Renal cortical epithelial cell (primary cell): ENCODE measurements around the gene SLC35G4. TPM values are rescaled to one million over a fixed set of nuclear protein-coding genes. Genes with fewer than 3 reads are reported as not detected.
A peak's percentile ranks its signal among the peaks of the same experiment; 100 is the strongest.
"Not testable (repeated sequence)": the region's sequence is repeated elsewhere in the genome, so short reads cannot be mapped to it uniquely, and the experiment has no call there.

Experiments used
- DNase-seq: peaks from one replicate; pipeline ENCODE4 v3.0.0-alpha.2; 2011; ENCODE audit warnings: low read depth
- total RNA-seq: library from RNA; depleted of rRNA; stranded (reverse); fragments of >200 nt; gene quantifications from 2 replicates; pipeline ENCODE4 v1.2.3, GENCODE V29; 2014

The SLC35G4 gene
- total RNA-seq: not detected in 2 replicates

- DNase-seq: not testable (repeated sequence)
Observed at GRCh38 chr18:11609488-11609887, at the start of gene SLC35G4. Gene SLC35G4, plus strand, starts transcription at chr18:11609596. Its CDS starts 0 bp downstream, at chr18:11609596.

- no peak for DNase-seq
Observed at GRCh38 chr18:11561293-11561692, 48.1 kb upstream of the SLC35G4 start.

- no peak for DNase-seq
Observed at GRCh38 chr18:11565716-11566115, 43.7 kb upstream of the SLC35G4 start.

- no peak for DNase-seq
Observed at GRCh38 chr18:11566236-11566965, 43.0 kb upstream of the SLC35G4 start.

- no peak for DNase-seq
Observed at GRCh38 chr18:11567396-11567795, 42.0 kb upstream of the SLC35G4 start.

- no peak for DNase-seq
Observed at GRCh38 chr18:11570073-11570588, 39.3 kb upstream of the SLC35G4 start.

- DNase-seq: no peak
Observed at GRCh38 chr18:11570769-11571412, 38.5 kb upstream of the SLC35G4 start.

GRCh38 chr18:11572201-11572600 is 37.2 kb upstream of the SLC35G4 start:
- DNase-seq: no peak

GRCh38 chr18:11574545-11574944 is 34.9 kb upstream of the SLC35G4 start:
- DNase-seq: no peak

GRCh38 chr18:11577271-11578112 is 31.9 kb upstream of the SLC35G4 start:
- DNase-seq: no peak

- no peak for DNase-seq
Observed at GRCh38 chr18:11578799-11579198, 30.6 kb upstream of the SLC35G4 start.

GRCh38 chr18:11579916-11580315 is 29.5 kb upstream of the SLC35G4 start:
- no peak for DNase-seq

- no peak for DNase-seq
Observed at GRCh38 chr18:11581286-11581685, 28.1 kb upstream of the SLC35G4 start.

GRCh38 chr18:11585596-11585995 is 23.8 kb upstream of the SLC35G4 start:
- DNase-seq: no peak

GRCh38 chr18:11586896-11587295 is 22.5 kb upstream of the SLC35G4 start:
- no peak for DNase-seq

- DNase-seq: no peak
Observed at GRCh38 chr18:11587432-11587831, 22.0 kb upstream of the SLC35G4 start.

GRCh38 chr18:11587846-11588245 is 21.6 kb upstream of the SLC35G4 start:
- DNase-seq: no peak

- no peak for DNase-seq
Observed at GRCh38 chr18:11591957-11592356, 17.4 kb upstream of the SLC35G4 start.

GRCh38 chr18:11600321-11600720 is 9.1 kb upstream of the SLC35G4 start:
- no peak for DNase-seq

GRCh38 chr18:11607906-11608305 is 1.5 kb upstream of the SLC35G4 start:
- peak; percentile 26 for DNase-seq

GRCh38 chr18:11608618-11609017 is 778 bp upstream of the SLC35G4 start:
- DNase-seq: not testable (repeated sequence)

- DNase-seq: not testable (repeated sequence)
Observed at GRCh38 chr18:11613073-11613472, 3.7 kb downstream of the SLC35G4 start.
